Measurements from ENCODE around the gene SBSN. TPM values are rescaled to one million over a fixed set of nuclear protein-coding genes. Genes with fewer than 3 reads are reported as not detected.

Gene SBSN
- polyA plus RNA-seq, 2 of the 4 experiments (the other 2 are of a cell fraction), result 0.28 to 1.1 TPM

- ChIA-PET CTCF (interaction anchor here (0.5 to 3.7 kb wide), 7 partner anchors 8 to 358 kb away, joined by 3 to 41 read pairs (median 4); no protein-coding TSS in a partner anchor), POLR2A (no interaction called here)
- no peak for FAIRE-seq
- ATAC-seq, result no peak
- no peak overlapping the region for H3K4me2 ChIP-seq
- no peaks in the 10 kb centered on the region for H3K9me3 ChIP-seq
- WGBS (ENCODE audit: missing lambda C conversion rate), result 72% methylated on average over 10 of the region's 10 CpGs
- DNase-seq (ENCODE audit: low read depth in 1 of 2, low spot score in 1 of 2), result no peak
- no peak for TF ChIP-seq FOXS1 (CRISPR knock-in tag; IDR thresholded peaks at IDR 0.05)
- TF ChIP-seq SMC3 (IDR thresholded peaks at IDR 0.05), result no peak
- no peak for TF ChIP-seq SREBF2 (IDR thresholded peaks at IDR 0.05)
- TF ChIP-seq, protein P1, sequence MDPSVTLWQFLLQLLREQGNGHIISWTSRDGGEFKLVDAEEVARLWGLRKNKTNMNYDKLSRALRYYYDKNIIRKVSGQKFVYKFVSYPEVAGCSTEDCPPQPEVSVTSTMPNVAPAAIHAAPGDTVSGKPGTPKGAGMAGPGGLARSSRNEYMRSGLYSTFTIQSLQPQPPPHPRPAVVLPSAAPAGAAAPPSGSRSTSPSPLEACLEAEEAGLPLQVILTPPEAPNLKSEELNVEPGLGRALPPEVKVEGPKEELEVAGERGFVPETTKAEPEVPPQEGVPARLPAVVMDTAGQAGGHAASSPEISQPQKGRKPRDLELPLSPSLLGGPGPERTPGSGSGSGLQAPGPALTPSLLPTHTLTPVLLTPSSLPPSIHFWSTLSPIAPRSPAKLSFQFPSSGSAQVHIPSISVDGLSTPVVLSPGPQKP (IDR thresholded peaks at IDR 0.05; ENCODE audit: low read depth, low read length), result no peak
- no peak for TF ChIP-seq EHMT2 (IDR thresholded peaks at IDR 0.05; ENCODE audit: low read depth)
- no peak for TF ChIP-seq MYC (IDR thresholded peaks at IDR 0.05; ENCODE audit: borderline replicate concordance, low read length)
- TF ChIP-seq KDM5A (IDR thresholded peaks at IDR 0.05), result no peak
- TF ChIP-seq JUN (IDR thresholded peaks at IDR 0.05), result no peak
- TF ChIP-seq CTCF (IDR thresholded peaks at IDR 0.05), result no peak
- TF ChIP-seq POLR2AphosphoS2 (conservative IDR thresholded peaks at IDR 0.05; ENCODE audit: low read length), result no peak
- TF ChIP-seq POLR2A (IDR thresholded peaks at IDR 0.05; ENCODE audit: low read length), result no peak
- no peak for TF ChIP-seq TP53 (CRISPR knock-in tag; IDR thresholded peaks at IDR 0.05)
- no peak for TF ChIP-seq CEBPB (IDR thresholded peaks at IDR 0.05)
- TF ChIP-seq, protein P2, sequence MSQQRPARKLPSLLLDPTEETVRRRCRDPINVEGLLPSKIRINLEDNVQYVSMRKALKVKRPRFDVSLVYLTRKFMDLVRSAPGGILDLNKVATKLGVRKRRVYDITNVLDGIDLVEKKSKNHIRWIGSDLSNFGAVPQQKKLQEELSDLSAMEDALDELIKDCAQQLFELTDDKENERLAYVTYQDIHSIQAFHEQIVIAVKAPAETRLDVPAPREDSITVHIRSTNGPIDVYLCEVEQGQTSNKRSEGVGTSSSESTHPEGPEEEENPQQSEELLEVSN (IDR thresholded peaks at IDR 0.05; ENCODE audit: borderline replicate concordance, low read depth), result no peak
- TF ChIP-seq ZFP36 (IDR thresholded peaks at IDR 0.05; ENCODE audit: borderline replicate concordance, partially characterized antibody), result no peak
- TF ChIP-seq ESRRA (IDR thresholded peaks at IDR 0.05; ENCODE audit: borderline replicate concordance, low read length), result no peak
- TF ChIP-seq, protein P3, sequence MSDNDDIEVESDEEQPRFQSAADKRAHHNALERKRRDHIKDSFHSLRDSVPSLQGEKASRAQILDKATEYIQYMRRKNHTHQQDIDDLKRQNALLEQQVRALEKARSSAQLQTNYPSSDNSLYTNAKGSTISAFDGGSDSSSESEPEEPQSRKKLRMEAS (IDR thresholded peaks at IDR 0.05), result no peak
- TF ChIP-seq HMGXB4 (CRISPR knock-in tag; IDR thresholded peaks at IDR 0.05; ENCODE audit: borderline replicate concordance), result no peak
- no peak for TF ChIP-seq EHF (CRISPR knock-in tag; IDR thresholded peaks at IDR 0.05)
- no peak overlapping the region for H3K4me3 ChIP-seq
- no peaks in the 10 kb centered on the region for H3K4me1 ChIP-seq
- no peak overlapping the region for H3K27ac ChIP-seq
Observed at GRCh38 chr19:35500611-35501010, 27.5 kb downstream of the SBSN start.

- WGBS (ENCODE audit: missing lambda C conversion rate), result 58% methylated on average over 9 of the region's 9 CpGs
- DNase-seq (ENCODE audit: low read depth in 1 of 2, low spot score in 1 of 2) (no peak), FAIRE-seq (peak; percentile 43), ATAC-seq (no peak)
- CTCF ChIA-PET, result interaction anchor here (1.0 to 8.5 kb wide), 3 partner anchors 7 to 192 kb away, joined by 3 to 207 read pairs (median 41); no protein-coding TSS in a partner anchor
- no peak overlapping the region for H3K4me2 ChIP-seq
- no peak overlapping the region for H3K4me3 ChIP-seq
- POLR2A ChIA-PET, result no interaction called here
- no peaks in the 10 kb centered on the region for H3K9me3 ChIP-seq
- H3K27ac ChIP-seq, result no peak overlapping the region
- no peaks in the 10 kb centered on the region; the same call in 2 of the 3 replicates for H3K4me1 ChIP-seq
- TF ChIP-seq CBX8 (IDR thresholded peaks at IDR 0.05), result no peak
- no peak for TF ChIP-seq NPAS2 (CRISPR knock-in tag; IDR thresholded peaks at IDR 0.05; ENCODE audit: borderline replicate concordance)
- TF ChIP-seq CBX2 (IDR thresholded peaks at IDR 0.05; ENCODE audit: borderline replicate concordance, low read depth), result no peak
- TF ChIP-seq ESRRA (IDR thresholded peaks at IDR 0.05; ENCODE audit: borderline replicate concordance, low read length), result no peak
- TF ChIP-seq ZFP36 (IDR thresholded peaks at IDR 0.05; ENCODE audit: borderline replicate concordance, partially characterized antibody), result no peak
- TF ChIP-seq HMGXB4 (CRISPR knock-in tag; IDR thresholded peaks at IDR 0.05; ENCODE audit: borderline replicate concordance), result no peak
- TF ChIP-seq HEYL (CRISPR knock-in tag; IDR thresholded peaks at IDR 0.05), result no peak
- no peak for TF ChIP-seq FOXS1 (CRISPR knock-in tag; IDR thresholded peaks at IDR 0.05)
- TF ChIP-seq KDM5A (IDR thresholded peaks at IDR 0.05), result no peak
- no peak for TF ChIP-seq CEBPB (IDR thresholded peaks at IDR 0.05)
- no peak for TF ChIP-seq HES2 (IDR thresholded peaks at IDR 0.05)
- TF ChIP-seq, protein P4, sequence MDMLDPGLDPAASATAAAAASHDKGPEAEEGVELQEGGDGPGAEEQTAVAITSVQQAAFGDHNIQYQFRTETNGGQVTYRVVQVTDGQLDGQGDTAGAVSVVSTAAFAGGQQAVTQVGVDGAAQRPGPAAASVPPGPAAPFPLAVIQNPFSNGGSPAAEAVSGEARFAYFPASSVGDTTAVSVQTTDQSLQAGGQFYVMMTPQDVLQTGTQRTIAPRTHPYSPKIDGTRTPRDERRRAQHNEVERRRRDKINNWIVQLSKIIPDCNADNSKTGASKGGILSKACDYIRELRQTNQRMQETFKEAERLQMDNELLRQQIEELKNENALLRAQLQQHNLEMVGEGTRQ (IDR thresholded peaks at IDR 0.05), result no peak
- no peak for TF ChIP-seq MYC (IDR thresholded peaks at IDR 0.05; ENCODE audit: borderline replicate concordance, low read length)
- TF ChIP-seq, protein P5, sequence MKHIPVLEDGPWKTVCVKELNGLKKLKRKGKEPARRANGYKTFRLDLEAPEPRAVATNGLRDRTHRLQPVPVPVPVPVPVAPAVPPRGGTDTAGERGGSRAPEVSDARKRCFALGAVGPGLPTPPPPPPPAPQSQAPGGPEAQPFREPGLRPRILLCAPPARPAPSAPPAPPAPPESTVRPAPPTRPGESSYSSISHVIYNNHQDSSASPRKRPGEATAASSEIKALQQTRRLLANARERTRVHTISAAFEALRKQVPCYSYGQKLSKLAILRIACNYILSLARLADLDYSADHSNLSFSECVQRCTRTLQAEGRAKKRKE (CRISPR knock-in tag; IDR thresholded peaks at IDR 0.05; ENCODE audit: low read depth), result no peak
Observed at GRCh38 chr19:35498984-35499527, 29.1 kb downstream of the SBSN start.

Measured in A549 (cell line).